ENCODE results near the gene SNTG2.

Gene SNTG2

GRCh38 chr2:1187189-1187588, 236.5 kb downstream of the SNTG2 start:
- H3K9me3 ChIP-seq (ENCODE audit: severe bottlenecking) = peaks cover 4% of the 10 kb centered on the region
- no peaks in the 10 kb centered on the region for H3K27me3 ChIP-seq (ENCODE audit: insufficient read depth, poor library complexity, severe bottlenecking)
- H3K4me1 ChIP-seq (ENCODE audit: insufficient read depth, poor library complexity, severe bottlenecking) = no peaks in the 10 kb centered on the region
- no peaks in the 10 kb centered on the region for H3K36me3 ChIP-seq (ENCODE audit: low read depth)
- DNase-seq (ENCODE audit: low spot score) = no peak
- TF ChIP-seq CTCF (IDR thresholded peaks at IDR 0.05; ENCODE audit: poor library complexity, severe bottlenecking) = no peak
- H3K27ac ChIP-seq (ENCODE audit: poor library complexity, severe bottlenecking) = no peak overlapping the region
- no peak overlapping the region for H3K4me3 ChIP-seq (ENCODE audit: severe bottlenecking)
- ATAC-seq (ENCODE audit: low read depth) = no peak

GRCh38 chr2:1192121-1192520, 241.5 kb downstream of the SNTG2 start:
- H3K4me1 ChIP-seq (ENCODE audit: insufficient read depth, poor library complexity, severe bottlenecking) = no peaks in the 10 kb centered on the region
- H3K27ac ChIP-seq (ENCODE audit: poor library complexity, severe bottlenecking) = no peak overlapping the region
- no peak overlapping the region for H3K4me3 ChIP-seq (ENCODE audit: severe bottlenecking)
- DNase-seq (ENCODE audit: low spot score) (no peak), ATAC-seq (ENCODE audit: low read depth) (no peak)
- no peaks in the 10 kb centered on the region for H3K27me3 ChIP-seq (ENCODE audit: insufficient read depth, poor library complexity, severe bottlenecking)
- H3K9me3 ChIP-seq (ENCODE audit: severe bottlenecking) = no peaks in the 10 kb centered on the region
- TF ChIP-seq CTCF (IDR thresholded peaks at IDR 0.05; ENCODE audit: poor library complexity, severe bottlenecking) = no peak
- H3K36me3 ChIP-seq (ENCODE audit: low read depth) = no peaks in the 10 kb centered on the region

- Histone ChIP-seq H3K36me3 (ENCODE audit: low read depth) (no peaks in the 10 kb centered on the region), H3K27ac (ENCODE audit: poor library complexity, severe bottlenecking) (no peak overlapping the region), H3K4me1 (ENCODE audit: insufficient read depth, poor library complexity, severe bottlenecking) (no peaks in the 10 kb centered on the region), H3K27me3 (ENCODE audit: insufficient read depth, poor library complexity, severe bottlenecking) (no peaks in the 10 kb centered on the region), H3K4me3 (ENCODE audit: severe bottlenecking) (no peak overlapping the region), H3K9me3 (ENCODE audit: severe bottlenecking) (no peaks in the 10 kb centered on the region)
- DNase-seq (ENCODE audit: low spot score) (no peak), ATAC-seq (ENCODE audit: low read depth) (no peak)
- TF ChIP-seq CTCF (IDR thresholded peaks at IDR 0.05; ENCODE audit: poor library complexity, severe bottlenecking) = no peak
Measured at GRCh38 chr2:1193801-1194200, 243.2 kb downstream of the SNTG2 start.

GRCh38 chr2:1203772-1204171, 253.1 kb downstream of the SNTG2 start:
- ATAC-seq (ENCODE audit: low read depth) (no peak), DNase-seq (ENCODE audit: low spot score) (no peak)
- TF ChIP-seq CTCF (IDR thresholded peaks at IDR 0.05; ENCODE audit: poor library complexity, severe bottlenecking) = no peak
- H3K4me3 ChIP-seq (ENCODE audit: severe bottlenecking) = no peak overlapping the region
- H3K27ac ChIP-seq (ENCODE audit: poor library complexity, severe bottlenecking) = no peak overlapping the region
- no peaks in the 10 kb centered on the region for H3K4me1 ChIP-seq (ENCODE audit: insufficient read depth, poor library complexity, severe bottlenecking)
- no peaks in the 10 kb centered on the region for H3K9me3 ChIP-seq (ENCODE audit: severe bottlenecking)
- H3K27me3 ChIP-seq (ENCODE audit: insufficient read depth, poor library complexity, severe bottlenecking) = no peaks in the 10 kb centered on the region
- no peaks in the 10 kb centered on the region for H3K36me3 ChIP-seq (ENCODE audit: low read depth)

- Histone ChIP-seq H3K4me3 (ENCODE audit: severe bottlenecking) (no peak overlapping the region), H3K36me3 (ENCODE audit: low read depth) (no peaks in the 10 kb centered on the region), H3K27me3 (ENCODE audit: insufficient read depth, poor library complexity, severe bottlenecking) (no peaks in the 10 kb centered on the region), H3K4me1 (ENCODE audit: insufficient read depth, poor library complexity, severe bottlenecking) (no peaks in the 10 kb centered on the region), H3K9me3 (ENCODE audit: severe bottlenecking) (no peaks in the 10 kb centered on the region), H3K27ac (ENCODE audit: poor library complexity, severe bottlenecking) (no peak overlapping the region)
- DNase-seq (ENCODE audit: low spot score) (no peak), ATAC-seq (ENCODE audit: low read depth) (no peak)
- TF ChIP-seq CTCF (IDR thresholded peaks at IDR 0.05; ENCODE audit: poor library complexity, severe bottlenecking) = no peak
Measured at GRCh38 chr2:1205853-1206252, 255.2 kb downstream of the SNTG2 start.
